Measurements from ENCODE around the gene BPIFB1. TPM values are rescaled to one million over a fixed set of nuclear protein-coding genes. Genes with fewer than 3 reads are reported as not detected.

Gene BPIFB1
- total and polyA plus RNA-seq, 9 of the 15 experiments (the other 6 are each of a cell fraction or from before 2014, with no cell fraction given) = not detected

DNA sequence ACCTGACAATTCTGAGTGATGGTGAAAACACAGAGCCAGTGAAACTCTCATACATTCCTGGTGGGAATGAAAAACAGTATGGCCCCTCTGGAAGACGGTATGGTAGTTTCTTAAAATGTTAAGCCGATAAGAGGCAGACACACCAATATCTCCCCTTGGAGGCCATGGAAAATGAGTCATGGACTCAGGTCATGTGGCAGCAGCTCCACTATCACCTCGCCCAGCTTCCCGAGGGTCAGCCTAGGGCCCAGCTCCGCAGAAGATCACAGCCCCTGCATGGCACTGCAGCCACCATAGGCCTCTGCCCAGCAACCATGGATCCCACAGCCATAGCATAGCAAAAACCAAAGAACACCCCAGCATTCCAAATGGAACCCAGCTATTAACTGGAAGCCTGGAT is 25.8 kb upstream of the BPIFB1 start (continued):
- no peak for TF ChIP-seq E2F4 (CRISPR knock-in tag; IDR thresholded peaks at IDR 0.05; ENCODE audit: low read depth)
- TF ChIP-seq HMGN3 (IDR thresholded peaks at IDR 0.05; ENCODE audit: borderline replicate concordance, extremely low read depth, insufficient read length, low read depth, low read length) = no peak
- no peak for TF ChIP-seq MTA1 (IDR thresholded peaks at IDR 0.05; ENCODE audit: borderline replicate concordance)
- no peak for TF ChIP-seq SAFB (IDR thresholded peaks at IDR 0.05; ENCODE audit: borderline replicate concordance, low read depth, low read length)
- TF ChIP-seq CEBPB (tag; IDR thresholded peaks at IDR 0.05) = no peak
- no peak for TF ChIP-seq BCOR (IDR thresholded peaks at IDR 0.05)
- no peak for TF ChIP-seq ZNF551 (CRISPR knock-in tag; IDR thresholded peaks at IDR 0.05)
- TF ChIP-seq TFAM (CRISPR knock-in tag; conservative IDR thresholded peaks at IDR 0.05) = no peak
- no peak for TF ChIP-seq RNF2 (IDR thresholded peaks at IDR 0.05)
- TF ChIP-seq FOXA1 (IDR thresholded peaks at IDR 0.05; ENCODE audit: borderline replicate concordance) = no peak
- no peak for TF ChIP-seq ZNF778 (CRISPR knock-in tag; IDR thresholded peaks at IDR 0.05)
- TF ChIP-seq POLR3G (IDR thresholded peaks at IDR 0.05; ENCODE audit: extremely low read depth, insufficient read length, insufficient replicate concordance) = no peak
- TF ChIP-seq CTCF (IDR thresholded peaks at IDR 0.05 in 2 of 3, conservative IDR thresholded peaks at IDR 0.05 in 1 of 3; ENCODE audit: insufficient read depth in 2 of 3, low read depth in 1 of 3, low read length in 3 of 3) = no peak
- TF ChIP-seq BCL6 (CRISPR knock-in tag; IDR thresholded peaks at IDR 0.05) = no peak
- peak; percentile 52; the same call in 1 of the 2 replicates for TF ChIP-seq SMAD4 (CRISPR knock-in tag; conservative IDR thresholded peaks at IDR 0.05)
- TF ChIP-seq MEF2D (tag; conservative IDR thresholded peaks at IDR 0.05; ENCODE audit: low read depth) = no peak
- no peak for TF ChIP-seq HDAC1 (IDR thresholded peaks at IDR 0.05)
- TF ChIP-seq, protein P1, sequence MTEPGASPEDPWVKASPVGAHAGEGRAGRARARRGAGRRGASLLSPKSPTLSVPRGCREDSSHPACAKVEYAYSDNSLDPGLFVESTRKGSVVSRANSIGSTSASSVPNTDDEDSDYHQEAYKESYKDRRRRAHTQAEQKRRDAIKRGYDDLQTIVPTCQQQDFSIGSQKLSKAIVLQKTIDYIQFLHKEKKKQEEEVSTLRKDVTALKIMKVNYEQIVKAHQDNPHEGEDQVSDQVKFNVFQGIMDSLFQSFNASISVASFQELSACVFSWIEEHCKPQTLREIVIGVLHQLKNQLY (CRISPR knock-in tag; conservative IDR thresholded peaks at IDR 0.05) = no peak
- no peak for TF ChIP-seq ZKSCAN8 (CRISPR knock-in tag; IDR thresholded peaks at IDR 0.05)
- TF ChIP-seq TCF7 (IDR thresholded peaks at IDR 0.05; ENCODE audit: borderline replicate concordance) = no peak
- no peak for TF ChIP-seq ZKSCAN3 (CRISPR knock-in tag; IDR thresholded peaks at IDR 0.05)
- TF ChIP-seq, protein P2, sequence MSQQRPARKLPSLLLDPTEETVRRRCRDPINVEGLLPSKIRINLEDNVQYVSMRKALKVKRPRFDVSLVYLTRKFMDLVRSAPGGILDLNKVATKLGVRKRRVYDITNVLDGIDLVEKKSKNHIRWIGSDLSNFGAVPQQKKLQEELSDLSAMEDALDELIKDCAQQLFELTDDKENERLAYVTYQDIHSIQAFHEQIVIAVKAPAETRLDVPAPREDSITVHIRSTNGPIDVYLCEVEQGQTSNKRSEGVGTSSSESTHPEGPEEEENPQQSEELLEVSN (IDR thresholded peaks at IDR 0.05; ENCODE audit: borderline replicate concordance in 1 of 2, extremely low read depth in 1 of 2, insufficient read depth in 1 of 2, insufficient read length in 1 of 2, low read depth in 1 of 2, low read length in 1 of 2, poor library complexity in 1 of 2, severe bottlenecking in 1 of 2) = no peak
- no peak for TF ChIP-seq ZNF3 (CRISPR knock-in tag; IDR thresholded peaks at IDR 0.05)
- TF ChIP-seq MECOM (CRISPR knock-in tag; IDR thresholded peaks at IDR 0.05) = no peak
- no peak for TF ChIP-seq RBBP5 (IDR thresholded peaks at IDR 0.05; ENCODE audit: borderline replicate concordance, insufficient read depth, low read length, poor library complexity, severe bottlenecking)

Data from K562 (cell line).